ENCODE data around the gene URB2. TPM values are rescaled to one million over a fixed set of nuclear protein-coding genes. Genes with fewer than 3 reads are reported as not detected.

The URB2 gene
- total and polyA plus RNA-seq, 2 donors (not counting 1 experiment from before 2014, with no cell fraction given) = 5.4 to 9.6 TPM

- H3K36me3 ChIP-seq (replicated peaks in 1 of 2; ENCODE audit: control extremely low read depth in 1 of 2, control insufficient read depth in 1 of 2, extremely low read depth in 1 of 2, insufficient read depth in 2 of 2, low read length in 1 of 2) = no peaks in the 10 kb centered on the region
- no peak overlapping the region for H3K4me2 ChIP-seq (replicated peaks; ENCODE audit: low read depth, low read length, poor library complexity, severe bottlenecking)
- Mint-ChIP-seq H3K4me1 (no peaks in the 10 kb centered on the region), H3K9me3 (ENCODE audit: insufficient read depth) (no peaks in the 10 kb centered on the region), H3K27ac (no peak overlapping the region), H3K4me3 (no peak overlapping the region), H3K27me3 (no peaks in the 10 kb centered on the region)
- H3K9ac ChIP-seq (ENCODE audit: low read length) = no peak overlapping the region
- H3K79me2 ChIP-seq (ENCODE audit: control insufficient read depth, insufficient read depth, low read length) = no peaks in the 10 kb centered on the region
- ATAC-seq (ENCODE audit: low read depth) (no peak), DNase-seq (no peak)
- H3K27me3 ChIP-seq (replicated peaks in 1 of 4; ENCODE audit: control extremely low read depth in 1 of 4, control insufficient read depth in 3 of 4, insufficient read depth in 4 of 4, low read length in 3 of 4) = no peaks in the 10 kb centered on the region
- intact Hi-C loops (cut with micrococcal nuclease) = no loop called here
- ChIA-PET POLR2A (no interaction called here), CTCF (no interaction called here)
- no peaks in the 10 kb centered on the region for H4K20me1 ChIP-seq (ENCODE audit: control insufficient read depth, insufficient read depth, low read length, poor library complexity, severe bottlenecking)
- H3K27ac ChIP-seq (ENCODE audit: low read length in 2 of 2) = no peak overlapping the region
- TF ChIP-seq, protein P1, sequence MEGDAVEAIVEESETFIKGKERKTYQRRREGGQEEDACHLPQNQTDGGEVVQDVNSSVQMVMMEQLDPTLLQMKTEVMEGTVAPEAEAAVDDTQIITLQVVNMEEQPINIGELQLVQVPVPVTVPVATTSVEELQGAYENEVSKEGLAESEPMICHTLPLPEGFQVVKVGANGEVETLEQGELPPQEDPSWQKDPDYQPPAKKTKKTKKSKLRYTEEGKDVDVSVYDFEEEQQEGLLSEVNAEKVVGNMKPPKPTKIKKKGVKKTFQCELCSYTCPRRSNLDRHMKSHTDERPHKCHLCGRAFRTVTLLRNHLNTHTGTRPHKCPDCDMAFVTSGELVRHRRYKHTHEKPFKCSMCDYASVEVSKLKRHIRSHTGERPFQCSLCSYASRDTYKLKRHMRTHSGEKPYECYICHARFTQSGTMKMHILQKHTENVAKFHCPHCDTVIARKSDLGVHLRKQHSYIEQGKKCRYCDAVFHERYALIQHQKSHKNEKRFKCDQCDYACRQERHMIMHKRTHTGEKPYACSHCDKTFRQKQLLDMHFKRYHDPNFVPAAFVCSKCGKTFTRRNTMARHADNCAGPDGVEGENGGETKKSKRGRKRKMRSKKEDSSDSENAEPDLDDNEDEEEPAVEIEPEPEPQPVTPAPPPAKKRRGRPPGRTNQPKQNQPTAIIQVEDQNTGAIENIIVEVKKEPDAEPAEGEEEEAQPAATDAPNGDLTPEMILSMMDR (IDR thresholded peaks at IDR 0.05) = no peak
- no peak for TF ChIP-seq EZH2 (IDR thresholded peaks at IDR 0.05; ENCODE audit: borderline replicate concordance, insufficient read depth, low read depth, low read length, poor library complexity, severe bottlenecking)
- H2AFZ ChIP-seq (ENCODE audit: insufficient read depth, low read depth, low read length, poor library complexity, severe bottlenecking) = no peak overlapping the region
- peaks cover 0 to 3% (median 0%) of the 10 kb centered on the region in 3 donors for H3K9me3 ChIP-seq (ENCODE audit: control extremely low read depth in 1 of 3, control insufficient read depth in 2 of 3, insufficient read depth in 1 of 3, low read length in 2 of 3)
- 50% methylated on average over 2 of the region's 5 CpGs for WGBS (ENCODE audit: insufficient coverage)
- H3K4me1 ChIP-seq (ENCODE audit: control insufficient read depth in 2 of 2, insufficient read depth in 2 of 2, low read length in 2 of 2) = no peaks in the 10 kb centered on the region
- H3K4me3 ChIP-seq (ENCODE audit: control extremely low read depth in 1 of 5, extremely low read depth in 1 of 5, insufficient read depth in 1 of 5, low read depth in 2 of 5, low read length in 4 of 5) = no peak overlapping the region
Measured at GRCh38 chr1:229674042-229674441, 48.0 kb downstream of the URB2 start.

GRCh38 chr1:229675396-229675795, 49.3 kb downstream of the URB2 start:
- peaks cover 2% of the 10 kb centered on the region for H3K9me3 Mint-ChIP-seq (ENCODE audit: insufficient read depth)
- Histone ChIP-seq H3K4me3 (ENCODE audit: control extremely low read depth in 1 of 5, extremely low read depth in 1 of 5, insufficient read depth in 1 of 5, low read depth in 2 of 5, low read length in 4 of 5) (no peak overlapping the region), H3K4me1 (ENCODE audit: control insufficient read depth in 2 of 2, insufficient read depth in 2 of 2, low read length in 2 of 2) (no peaks in the 10 kb centered on the region), H3K4me2 (replicated peaks; ENCODE audit: low read depth, low read length, poor library complexity, severe bottlenecking) (no peak overlapping the region), H3K27ac (ENCODE audit: low read length in 2 of 2) (no peak overlapping the region), H3K9me3 (ENCODE audit: control extremely low read depth in 1 of 3, control insufficient read depth in 2 of 3, insufficient read depth in 1 of 3, low read length in 2 of 3) (peaks cover 0 to 3% (median 0%) of the 10 kb centered on the region in 3 donors), H4K20me1 (ENCODE audit: control insufficient read depth, insufficient read depth, low read length, poor library complexity, severe bottlenecking) (no peaks in the 10 kb centered on the region), H3K36me3 (replicated peaks in 1 of 2; ENCODE audit: control extremely low read depth in 1 of 2, control insufficient read depth in 1 of 2, extremely low read depth in 1 of 2, insufficient read depth in 2 of 2, low read length in 1 of 2) (no peaks in the 10 kb centered on the region), H3K9ac (ENCODE audit: low read length) (no peak overlapping the region), H3K79me2 (ENCODE audit: control insufficient read depth, insufficient read depth, low read length) (no peaks in the 10 kb centered on the region), H3K27me3 (replicated peaks in 1 of 4; ENCODE audit: control extremely low read depth in 1 of 4, control insufficient read depth in 3 of 4, insufficient read depth in 4 of 4, low read length in 3 of 4) (no peaks in the 10 kb centered on the region), H2AFZ (ENCODE audit: insufficient read depth, low read depth, low read length, poor library complexity, severe bottlenecking) (no peak overlapping the region)
- intact Hi-C loops (cut with micrococcal nuclease) = no loop called here
- no peak for DNase-seq
- H3K4me3 Mint-ChIP-seq = no peak overlapping the region
- CTCF ChIA-PET = no interaction called here
- no peak for ATAC-seq (ENCODE audit: low read depth)
- H3K27me3 Mint-ChIP-seq = no peaks in the 10 kb centered on the region
- H3K27ac Mint-ChIP-seq = no peak overlapping the region
- no peak for TF ChIP-seq EZH2 (IDR thresholded peaks at IDR 0.05; ENCODE audit: borderline replicate concordance, insufficient read depth, low read depth, low read length, poor library complexity, severe bottlenecking)
- TF ChIP-seq, protein P1 (IDR thresholded peaks at IDR 0.05) = no peak
- POLR2A ChIA-PET = no interaction called here
- H3K4me1 Mint-ChIP-seq = no peaks in the 10 kb centered on the region
